Trophoblast cell (in vitro differentiated cells and primary cell): ENCODE data around the gene PAK2.

Experiments
- DNase-seq, 2 donors: peaks; one replicate each; pipeline ENCODE4 v3.0.0-alpha.2; 2016
- H2AFZ ChIP-seq: 2 replicates; pipeline ENCODE4 v1.6.1; 2013; ENCODE audit warnings: low read length, moderate library complexity, mild to moderate bottlenecking; ENCODE audit not compliant: insufficient read depth, poor library complexity
- H2AK5ac ChIP-seq: 2 replicates; pipeline ENCODE4 v1.6.1; 2013; ENCODE audit warnings: mild to moderate bottlenecking, low read length
- H2BK120ac ChIP-seq: 2 replicates; pipeline ENCODE4 v1.6.1; 2013; ENCODE audit warnings: low read length, mild to moderate bottlenecking, moderate library complexity; ENCODE audit not compliant: insufficient read depth, poor library complexity
- H2BK12ac ChIP-seq: 2 replicates; pipeline ENCODE4 v1.6.1; 2013; ENCODE audit warnings: mild to moderate bottlenecking, low read length, moderate library complexity
- H2BK5ac ChIP-seq: 2 replicates; pipeline ENCODE4 v1.6.1; 2013; ENCODE audit warnings: low read length, low read depth, moderate library complexity, mild to moderate bottlenecking; ENCODE audit not compliant: poor library complexity
- H3K14ac ChIP-seq: 2 replicates; pipeline ENCODE4 v1.6.1; 2013; ENCODE audit warnings: mild to moderate bottlenecking, low read length
- H3K18ac ChIP-seq: 2 replicates; pipeline ENCODE4 v1.6.1; 2013; ENCODE audit warnings: mild to moderate bottlenecking, low read length
- H3K23ac ChIP-seq: 2 replicates; pipeline ENCODE4 v1.6.1; 2013; ENCODE audit warnings: low read length
- H3K27ac ChIP-seq: 2 replicates; pipeline ENCODE4 v1.5.1; 2013; ENCODE audit warnings: low read depth, mild to moderate bottlenecking, inconsistent platforms, low read length, moderate library complexity
- H3K27me3 ChIP-seq: 2 replicates; pipeline ENCODE4 v1.6.1; 2013; ENCODE audit warnings: inconsistent platforms, mild to moderate bottlenecking, low read length, moderate library complexity; ENCODE audit not compliant: insufficient read depth
- H3K36me3 ChIP-seq, 2 experiments: 1 replicate in 1 of 2; 2 replicates in 1 of 2; pipeline ENCODE4 v1.6.1; 2013; ENCODE audit warnings: low read length in 2 of 2, mild to moderate bottlenecking in 2 of 2, moderate library complexity in 1 of 2; ENCODE audit not compliant: insufficient read depth in 2 of 2, control insufficient read depth in 1 of 2
- H3K4ac ChIP-seq: 2 replicates; pipeline ENCODE4 v1.6.1; 2013; ENCODE audit warnings: low read depth, mild to moderate bottlenecking, low read length, moderate library complexity
- H3K4me1 ChIP-seq, 2 experiments: 1 replicate in 1 of 2; 2 replicates in 1 of 2; pipeline ENCODE4 v1.6.1; 2013; ENCODE audit warnings: low read length in 2 of 2, mild to moderate bottlenecking in 2 of 2, moderate library complexity in 1 of 2; ENCODE audit not compliant: insufficient read depth in 2 of 2, control insufficient read depth in 1 of 2
- H3K4me2 ChIP-seq: 2 replicates; pipeline ENCODE4 v1.6.1; 2013; ENCODE audit warnings: inconsistent platforms, mild to moderate bottlenecking, low read length, moderate library complexity
- H3K4me3 ChIP-seq: 2 replicates; pipeline ENCODE4 v1.5.1; 2013; ENCODE audit warnings: mild to moderate bottlenecking, low read depth, low read length, inconsistent platforms
- H3K79me1 ChIP-seq: one replicate; pipeline ENCODE4 v1.6.1; 2013; ENCODE audit warnings: low read length
- H3K79me2 ChIP-seq: 2 replicates; pipeline ENCODE4 v1.6.1; 2013; ENCODE audit warnings: low read length, mild to moderate bottlenecking; ENCODE audit not compliant: control insufficient read depth, insufficient read depth, poor library complexity
- H3K9ac ChIP-seq: 2 replicates; pipeline ENCODE4 v1.6.1; 2013; ENCODE audit warnings: mild to moderate bottlenecking, low read length
- H3K9me3 ChIP-seq: 2 replicates; pipeline ENCODE4 v1.6.1; 2013; ENCODE audit warnings: low read depth, mild to moderate bottlenecking, control low read depth, inconsistent platforms, low read length; ENCODE audit not compliant: insufficient read depth
- H4K12ac ChIP-seq: 2 replicates; pipeline ENCODE4 v1.6.1; 2013; ENCODE audit warnings: low read depth, mild to moderate bottlenecking, low read length, moderate library complexity
- H4K8ac ChIP-seq: 2 replicates; pipeline ENCODE4 v1.6.1; 2013; ENCODE audit warnings: low read depth, mild to moderate bottlenecking, low read length, moderate library complexity
- H4K91ac ChIP-seq: one replicate; pipeline ENCODE4 v1.6.1; 2013; ENCODE audit warnings: low read depth, mild to moderate bottlenecking, low read length, moderate library complexity
- WGBS: extraction: QIAGEN DNeasy Blood & Tissue Kit; methylation state at CpG from one replicate; pipeline ENCODE4 v1.1.7; 2013; ENCODE audit warnings: missing lambda C conversion rate; ENCODE audit not compliant: insufficient read length, insufficient coverage; ENCODE audit errors: extremely low coverage; 5-methylcytosine and 5-hydroxymethylcytosine counted together

The PAK2 gene

GRCh38 chr3:196803891-196804468, 64.3 kb downstream of the PAK2 start:
- Histone ChIP-seq H4K12ac (no peak overlapping the region), H2BK120ac (no peak overlapping the region), H3K4me1 (no peaks in the 10 kb centered on the region), H2BK5ac (no peak overlapping the region), H2BK12ac (no peak overlapping the region), H3K4ac (no peak overlapping the region), H3K9ac (no peak overlapping the region), H4K91ac (no peak overlapping the region), H3K27ac (no peak overlapping the region), H3K79me2 (no peaks in the 10 kb centered on the region), H3K79me1 (no peaks in the 10 kb centered on the region), H3K23ac (no peak overlapping the region), H3K18ac (no peak overlapping the region), H4K8ac (no peak overlapping the region), H3K36me3 (peaks cover 24 to 28% of the 10 kb centered on the region in 2 experiments), H2AFZ (no peak overlapping the region), H3K9me3 (no peaks in the 10 kb centered on the region), H3K27me3 (no peaks in the 10 kb centered on the region), H2AK5ac (no peak overlapping the region), H3K14ac (no peak overlapping the region), H3K4me2 (no peak overlapping the region), H3K4me3 (no peak overlapping the region)
- WGBS: no CpG with 5 or more reads among the region's 9 CpGs
- DNase-seq: no peak

GRCh38 chr3:196804773-196805172, 65.1 kb downstream of the PAK2 start:
- H3K27me3 ChIP-seq: no peaks in the 10 kb centered on the region
- no peak overlapping the region for H3K4ac ChIP-seq
- no peak overlapping the region for H3K4me2 ChIP-seq
- no peak overlapping the region for H4K91ac ChIP-seq
- no peak overlapping the region for H4K12ac ChIP-seq
- WGBS: no CpG with 5 or more reads among the region's 1 CpG
- DNase-seq: no peak
- H2AFZ ChIP-seq: no peak overlapping the region
- no peaks in the 10 kb centered on the region for H3K79me1 ChIP-seq
- no peak overlapping the region for H3K23ac ChIP-seq
- H2BK5ac ChIP-seq: no peak overlapping the region
- no peak overlapping the region for H3K27ac ChIP-seq
- H3K9ac ChIP-seq: no peak overlapping the region
- no peak overlapping the region for H3K4me3 ChIP-seq
- H3K79me2 ChIP-seq: no peaks in the 10 kb centered on the region
- no peak overlapping the region for H2BK12ac ChIP-seq
- no peak overlapping the region for H2BK120ac ChIP-seq
- no peak overlapping the region for H4K8ac ChIP-seq
- H3K14ac ChIP-seq: no peak overlapping the region
- H3K36me3 ChIP-seq: peaks cover 25 to 29% of the 10 kb centered on the region in 2 experiments
- H3K9me3 ChIP-seq: no peaks in the 10 kb centered on the region
- H3K18ac ChIP-seq: no peak overlapping the region
- no peak overlapping the region for H2AK5ac ChIP-seq
- no peaks in the 10 kb centered on the region for H3K4me1 ChIP-seq

- H2AFZ ChIP-seq: no peak overlapping the region
- no peak overlapping the region for H3K4me3 ChIP-seq
- no peak overlapping the region for H4K12ac ChIP-seq
- H3K23ac ChIP-seq: no peak overlapping the region
- no peak overlapping the region for H3K18ac ChIP-seq
- H3K4me2 ChIP-seq: no peak overlapping the region
- H3K79me1 ChIP-seq: no peaks in the 10 kb centered on the region
- no peaks in the 10 kb centered on the region for H3K27me3 ChIP-seq
- no peak overlapping the region for H3K27ac ChIP-seq
- H4K91ac ChIP-seq: no peak overlapping the region
- no peak overlapping the region for H2BK120ac ChIP-seq
- no peaks in the 10 kb centered on the region for H3K9me3 ChIP-seq
- H4K8ac ChIP-seq: no peak overlapping the region
- H2BK5ac ChIP-seq: no peak overlapping the region
- H3K9ac ChIP-seq: no peak overlapping the region
- WGBS: no CpG with 5 or more reads among the region's 3 CpGs
- no peak overlapping the region for H2BK12ac ChIP-seq
- no peaks in the 10 kb centered on the region for H3K4me1 ChIP-seq
- no peak overlapping the region for H3K4ac ChIP-seq
- H2AK5ac ChIP-seq: no peak overlapping the region
- H3K14ac ChIP-seq: no peak overlapping the region
- H3K79me2 ChIP-seq: no peaks in the 10 kb centered on the region
- no peak for DNase-seq
- H3K36me3 ChIP-seq: peaks cover 31% of the 10 kb centered on the region in 2 experiments
Observed at GRCh38 chr3:196810963-196811581, 71.4 kb downstream of the PAK2 start.

- Histone ChIP-seq H3K27ac (no peak overlapping the region), H2BK5ac (no peak overlapping the region), H4K12ac (no peak overlapping the region), H2BK120ac (no peak overlapping the region), H3K4ac (no peak overlapping the region), H3K79me2 (no peaks in the 10 kb centered on the region), H3K23ac (no peak overlapping the region), H3K4me1 (no peaks in the 10 kb centered on the region), H3K9me3 (no peaks in the 10 kb centered on the region), H4K8ac (no peak overlapping the region), H3K4me3 (no peak overlapping the region), H4K91ac (no peak overlapping the region), H3K79me1 (no peaks in the 10 kb centered on the region), H3K14ac (no peak overlapping the region), H2BK12ac (no peak overlapping the region), H2AK5ac (no peak overlapping the region), H2AFZ (no peak overlapping the region), H3K36me3 (peaks cover 25 to 30% of the 10 kb centered on the region in 2 experiments), H3K18ac (no peak overlapping the region), H3K4me2 (no peak overlapping the region), H3K27me3 (no peaks in the 10 kb centered on the region), H3K9ac (no peak overlapping the region)
- no CpG with 5 or more reads among the region's 7 CpGs for WGBS
- no peak for DNase-seq
Observed at GRCh38 chr3:196812853-196813252, 73.2 kb downstream of the PAK2 start.
